ENCODE measurements around the gene SKI.

Gene SKI

GRCh38 chr1:2228157-2228594, at the start of gene SKI:
Gene SKI (plus strand): TSS chr1:2228319. CDS start chr1:2228767, 448 bp downstream.
- DNase-seq, result no peak

- no peak for DNase-seq
Observed at GRCh38 chr1:2178875-2179274, 49.2 kb upstream of the SKI start.

GRCh38 chr1:2179283-2180013, 48.7 kb upstream of the SKI start:
- no peak for DNase-seq

GRCh38 chr1:2180297-2181245, 47.5 kb upstream of the SKI start:
- no peak for DNase-seq

GRCh38 chr1:2181271-2181670, 46.8 kb upstream of the SKI start:
- no peak for DNase-seq

GRCh38 chr1:2181752-2182151, 46.4 kb upstream of the SKI start:
- no peak for DNase-seq

- DNase-seq, result no peak
Observed at GRCh38 chr1:2182376-2182775, 45.7 kb upstream of the SKI start.

- DNase-seq, result no peak
Observed at GRCh38 chr1:2183937-2184334, 44.2 kb upstream of the SKI start.

- DNase-seq, result no peak
Observed at GRCh38 chr1:2184531-2184930, 43.6 kb upstream of the SKI start.

GRCh38 chr1:2184934-2185333, 43.2 kb upstream of the SKI start:
- DNase-seq, result no peak

GRCh38 chr1:2185880-2186855, 42.0 kb upstream of the SKI start:
- DNase-seq, result no peak

GRCh38 chr1:2186901-2187300, 41.2 kb upstream of the SKI start:
- no peak for DNase-seq

GRCh38 chr1:2187619-2188018, 40.5 kb upstream of the SKI start:
- no peak for DNase-seq

GRCh38 chr1:2188336-2188735, 39.8 kb upstream of the SKI start:
- DNase-seq, result no peak

GRCh38 chr1:2189459-2190425, 38.4 kb upstream of the SKI start:
- peak; percentile 93 for DNase-seq

- no peak for DNase-seq
Observed at GRCh38 chr1:2190491-2190976, 37.6 kb upstream of the SKI start.

GRCh38 chr1:2192031-2192995, 35.8 kb upstream of the SKI start:
- DNase-seq, result no peak

GRCh38 chr1:2193514-2194281, 34.4 kb upstream of the SKI start:
- no peak for DNase-seq

- DNase-seq, result peak; percentile 78
Observed at GRCh38 chr1:2194319-2194897, 33.7 kb upstream of the SKI start, which contains the start of gene FAAP20. Gene FAAP20 (minus strand): TSS chr1:2194772. CDS start chr1:2194749, 23 bp downstream.

All from stimulated activated CD8-positive, alpha-beta memory T cell treated with anti-CD3 and anti-CD28 coated beads, Interleukin-4, amount 100 ng/mL, for 48 hours (primary cell).